ENCODE data around the gene CER1.
A peak's percentile ranks its signal among the peaks of the same experiment; 100 is the strongest.

Gene CER1

GRCh38 chr9:14722391-14723035 lies at the start of gene CER1:
CER1 (minus strand) TSS chr9:14722733; CDS start chr9:14722672, 61 bp downstream.
- no peak for DNase-seq

- no peak for DNase-seq
Measured at GRCh38 chr9:14770592-14770991, 48.1 kb upstream of the CER1 start.

- DNase-seq: no peak
Measured at GRCh38 chr9:14769230-14769571, 46.7 kb upstream of the CER1 start.

GRCh38 chr9:14768405-14769229 lies 46.1 kb upstream of the CER1 start:
- peak; percentile 27 for DNase-seq

GRCh38 chr9:14766299-14766698 lies 43.8 kb upstream of the CER1 start:
- no peak for DNase-seq

GRCh38 chr9:14761584-14761983 lies 39.1 kb upstream of the CER1 start:
- no peak for DNase-seq

- DNase-seq: no peak
Measured at GRCh38 chr9:14760060-14760459, 37.5 kb upstream of the CER1 start.

- no peak for DNase-seq
Measured at GRCh38 chr9:14756291-14756690, 33.8 kb upstream of the CER1 start.

GRCh38 chr9:14752871-14753270 lies 30.3 kb upstream of the CER1 start:
- DNase-seq: no peak

- DNase-seq: no peak
Measured at GRCh38 chr9:14752271-14752670, 29.7 kb upstream of the CER1 start.

GRCh38 chr9:14750821-14751220 lies 28.3 kb upstream of the CER1 start:
- no peak for DNase-seq

- no peak for DNase-seq
Measured at GRCh38 chr9:14749741-14750211, 27.2 kb upstream of the CER1 start.

GRCh38 chr9:14748373-14748772 lies 25.8 kb upstream of the CER1 start:
- DNase-seq: no peak

GRCh38 chr9:14747111-14747510 lies 24.6 kb upstream of the CER1 start:
- DNase-seq: no peak

- no peak for DNase-seq
Measured at GRCh38 chr9:14746626-14747025, 24.1 kb upstream of the CER1 start.

GRCh38 chr9:14744768-14745167 lies 22.2 kb upstream of the CER1 start:
- DNase-seq: no peak

- no peak for DNase-seq
Measured at GRCh38 chr9:14741369-14741768, 18.8 kb upstream of the CER1 start.

- DNase-seq: no peak
Measured at GRCh38 chr9:14733133-14733532, 10.6 kb upstream of the CER1 start.

- DNase-seq: no peak
Measured at GRCh38 chr9:14731294-14731981, 8.9 kb upstream of the CER1 start.

- DNase-seq: no peak
Measured at GRCh38 chr9:14730461-14730898, 7.9 kb upstream of the CER1 start.

GRCh38 chr9:14723301-14723700 lies 768 bp upstream of the CER1 start:
- no peak for DNase-seq

- DNase-seq: no peak
Measured at GRCh38 chr9:14719231-14719923, 3.2 kb downstream of the CER1 start.

GRCh38 chr9:14715102-14715501 lies 7.4 kb downstream of the CER1 start:
- DNase-seq: no peak

All from CD4-positive, alpha-beta T cell treated with Interleukin-4 for 4 hours (primary cell).